Measurements from ENCODE around the gene INO80D. TPM values are rescaled to one million over a fixed set of nuclear protein-coding genes. Genes with fewer than 3 reads are reported as not detected.
"Not testable (repeated sequence)": the region's sequence is repeated elsewhere in the genome, so short reads cannot be mapped to it uniquely, and the experiment has no call there.

Gene INO80D
- polyA plus RNA-seq, 3 donors from 2014 or later = 6.7 to 13.4 (median 7.7) TPM

GRCh38 chr2:206095536-206096332 is 9.8 kb upstream of the INO80D start:
- DNase-seq = no peak
- no peak overlapping the region for H3K27ac Mint-ChIP-seq
- H3K9me3 Mint-ChIP-seq = no peaks in the 10 kb centered on the region
- no peak overlapping the region for H3K4me3 Mint-ChIP-seq
- H3K4me1 Mint-ChIP-seq = peaks cover 0 to 2% of the 10 kb centered on the region in 2 donors
- no peaks in the 10 kb centered on the region for H3K27me3 Mint-ChIP-seq (ENCODE audit: low read depth in 3 of 3)
- H3K36me3 Mint-ChIP-seq = peaks cover 3 to 6% (median 3%) of the 10 kb centered on the region in 3 donors

- Mint-ChIP-seq H3K4me1 (peaks cover 10 to 14% of the 10 kb centered on the region in 2 donors), H3K27me3 (ENCODE audit: low read depth in 3 of 3) (no peaks in the 10 kb centered on the region), H3K27ac (peak overlapping the region in 1 of 6 donors; percentile 22), H3K9me3 (no peaks in the 10 kb centered on the region), H3K36me3 (peaks cover 0 to 5% (median 3%) of the 10 kb centered on the region in 3 donors), H3K4me3 (no peak overlapping the region)
- DNase-seq = no peak
These were observed 6.3 kb upstream of the INO80D start for GRCh38 chr2:206092297-206092696.

- Mint-ChIP-seq H3K4me3 (peak overlapping the region in 3 of 5 donors; percentile 21 to 46 (median 25)), H3K27ac (peak overlapping the region in 4 of 6 donors; percentile 2 to 76 (median 58)), H3K9me3 (no peaks in the 10 kb centered on the region), H3K27me3 (ENCODE audit: low read depth in 3 of 3) (peaks cover 11 to 17% (median 16%) of the 10 kb centered on the region in 3 donors), H3K36me3 (peaks cover 0 to 3% (median 3%) of the 10 kb centered on the region in 3 donors), H3K4me1 (peaks cover 35 to 39% of the 10 kb centered on the region in 2 donors)
- no peak for DNase-seq
These were observed 2.3 kb upstream of the INO80D start for GRCh38 chr2:206088248-206088647.

GRCh38 chr2:206086716-206087350 is 859 bp upstream of the INO80D start:
- Mint-ChIP-seq H3K36me3 (peaks cover 0 to 3% (median 0%) of the 10 kb centered on the region in 3 donors), H3K4me1 (peaks cover 36 to 46% of the 10 kb centered on the region in 2 donors), H3K4me3 (peak overlapping the region; percentile 98 to 100 (median 99)), H3K27me3 (ENCODE audit: low read depth in 3 of 3) (peaks cover 11 to 18% (median 16%) of the 10 kb centered on the region in 3 donors), H3K9me3 (no peaks in the 10 kb centered on the region), H3K27ac (peak overlapping the region; percentile 93 to 100 (median 99))
- DNase-seq = peak in 1 of 3 donors; percentile 3

- H3K27me3 Mint-ChIP-seq (ENCODE audit: low read depth in 3 of 3) = peaks cover 11 to 18% (median 16%) of the 10 kb centered on the region in 3 donors
- DNase-seq = peak; percentile 55 to 68 (median 64)
- peaks cover 0 to 1% (median 0%) of the 10 kb centered on the region in 3 donors for H3K36me3 Mint-ChIP-seq
- no peaks in the 10 kb centered on the region for H3K9me3 Mint-ChIP-seq
- peaks cover 42 to 51% of the 10 kb centered on the region in 2 donors for H3K4me1 Mint-ChIP-seq
- H3K27ac Mint-ChIP-seq = peak overlapping the region; percentile 88 to 100 (median 98)
- peak overlapping the region; percentile 97 to 99 (median 97) for H3K4me3 Mint-ChIP-seq
These were observed 868 bp downstream of the INO80D start for GRCh38 chr2:206084870-206085741.

- H3K4me1 Mint-ChIP-seq = peaks cover 48 to 56% of the 10 kb centered on the region in 2 donors
- peak overlapping the region; percentile 97 to 99 (median 97) for H3K4me3 Mint-ChIP-seq
- no peaks in the 10 kb centered on the region for H3K9me3 Mint-ChIP-seq
- no peaks in the 10 kb centered on the region for H3K36me3 Mint-ChIP-seq
- H3K27ac Mint-ChIP-seq = peak overlapping the region; percentile 88 to 98 (median 96)
- peaks cover 11 to 18% (median 16%) of the 10 kb centered on the region in 3 donors for H3K27me3 Mint-ChIP-seq (ENCODE audit: low read depth in 3 of 3)
- peak; percentile 16 to 23 (median 18) for DNase-seq
These were observed 1.5 kb downstream of the INO80D start for GRCh38 chr2:206084439-206084869.

- Mint-ChIP-seq H3K27me3 (ENCODE audit: low read depth in 3 of 3) (peaks cover 11 to 18% (median 16%) of the 10 kb centered on the region in 3 donors), H3K4me1 (peaks cover 48 to 54% of the 10 kb centered on the region in 2 donors), H3K4me3 (peak overlapping the region; percentile 97 to 99 (median 97)), H3K36me3 (no peaks in the 10 kb centered on the region), H3K9me3 (no peaks in the 10 kb centered on the region), H3K27ac (peak overlapping the region; percentile 88 to 98 (median 96))
- DNase-seq = peak; percentile 17 to 19 (median 18)
These were observed 2.2 kb downstream of the INO80D start for GRCh38 chr2:206083602-206084438.

GRCh38 chr2:206082298-206082843 is 3.6 kb downstream of the INO80D start:
- Mint-ChIP-seq H3K27ac (no peak overlapping the region), H3K27me3 (ENCODE audit: low read depth in 3 of 3) (peaks cover 11 to 18% (median 16%) of the 10 kb centered on the region in 3 donors), H3K9me3 (no peaks in the 10 kb centered on the region), H3K4me1 (peaks cover 44 to 57% of the 10 kb centered on the region in 2 donors), H3K4me3 (peak overlapping the region in 1 of 5 donors; percentile 21), H3K36me3 (no peaks in the 10 kb centered on the region)
- no peak for DNase-seq

- H3K4me1 Mint-ChIP-seq = peaks cover 37 to 52% of the 10 kb centered on the region in 2 donors
- H3K36me3 Mint-ChIP-seq = no peaks in the 10 kb centered on the region
- no peak overlapping the region for H3K4me3 Mint-ChIP-seq
- DNase-seq = no peak
- H3K27ac Mint-ChIP-seq = peak overlapping the region in 2 of 6 donors; percentile 21 to 30
- H3K9me3 Mint-ChIP-seq = no peaks in the 10 kb centered on the region
- peaks cover 10 to 14% (median 14%) of the 10 kb centered on the region in 3 donors for H3K27me3 Mint-ChIP-seq (ENCODE audit: low read depth in 3 of 3)
These were observed 5.0 kb downstream of the INO80D start for GRCh38 chr2:206080927-206081326.

- Mint-ChIP-seq H3K36me3 (no peaks in the 10 kb centered on the region), H3K4me1 (peaks cover 37 to 57% of the 10 kb centered on the region in 2 donors), H3K27me3 (ENCODE audit: low read depth in 3 of 3) (peaks cover 8 to 11% (median 10%) of the 10 kb centered on the region in 3 donors), H3K27ac (peak overlapping the region in 2 of 6 donors; percentile 23 to 64), H3K9me3 (no peaks in the 10 kb centered on the region), H3K4me3 (no peak overlapping the region)
- DNase-seq = no peak
These were observed 6.1 kb downstream of the INO80D start for GRCh38 chr2:206079699-206080465.

GRCh38 chr2:206077879-206078278 is 8.1 kb downstream of the INO80D start:
- peaks cover 30 to 52% of the 10 kb centered on the region in 2 donors for H3K4me1 Mint-ChIP-seq
- H3K36me3 Mint-ChIP-seq; DNase-seq; H3K4me3 Mint-ChIP-seq; H3K9me3 Mint-ChIP-seq; H3K27ac Mint-ChIP-seq; H3K27me3 Mint-ChIP-seq (ENCODE audit: low read depth in 3 of 3): not testable (repeated sequence)

- no peaks in the 10 kb centered on the region for H3K36me3 Mint-ChIP-seq
- H3K4me3 Mint-ChIP-seq = no peak overlapping the region
- no peak overlapping the region for H3K27ac Mint-ChIP-seq
- H3K4me1 Mint-ChIP-seq = peaks cover 31 to 53% of the 10 kb centered on the region in 2 donors
- no peaks in the 10 kb centered on the region for H3K27me3 Mint-ChIP-seq (ENCODE audit: low read depth in 3 of 3)
- no peaks in the 10 kb centered on the region for H3K9me3 Mint-ChIP-seq
- DNase-seq = no peak
These were observed 10.9 kb downstream of the INO80D start for GRCh38 chr2:206075113-206075512.

Data from immature natural killer cell (primary cell).